C4-2B (cell line): ENCODE results near the gene FAP.

Experiments used
- H3K27ac ChIP-seq: fragments of 450-650 bp; 2 replicates; pipeline ENCODE4 v1.5.1; 2017
- ZFX ChIP-seq: fragments of 450-650 bp; IDR thresholded peaks from 2 replicates; pipeline ENCODE4 v1.6.1; 2017
- TF ChIP-seq, protein P1 (sequence below): fragments of 450-650 bp; conservative IDR thresholded peaks from 2 replicates; pipeline ENCODE4 v1.5.1; 2017; ENCODE audit warnings: mild to moderate bottlenecking

Gene FAP

DNA sequence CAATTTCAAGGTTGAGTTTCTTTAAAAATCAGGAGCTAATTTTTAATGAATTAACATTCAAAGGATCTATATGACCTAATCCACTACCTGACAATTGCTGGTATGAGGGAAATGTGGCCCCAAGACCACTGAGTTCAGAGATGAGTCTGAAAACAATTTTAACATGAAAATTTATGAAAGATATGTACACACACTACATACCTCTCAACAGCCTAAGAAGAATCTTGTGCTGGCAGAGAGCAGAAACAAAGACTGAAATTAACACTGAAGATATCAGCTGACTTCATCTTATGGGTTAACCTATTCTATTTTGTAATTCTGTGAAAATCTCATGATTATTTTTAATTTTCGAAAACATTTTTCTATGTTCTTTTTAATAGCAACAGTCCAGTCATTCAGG is 1.7 kb downstream of the FAP start:
- H3K27ac ChIP-seq = no peak overlapping the region
- TF ChIP-seq, protein P1, sequence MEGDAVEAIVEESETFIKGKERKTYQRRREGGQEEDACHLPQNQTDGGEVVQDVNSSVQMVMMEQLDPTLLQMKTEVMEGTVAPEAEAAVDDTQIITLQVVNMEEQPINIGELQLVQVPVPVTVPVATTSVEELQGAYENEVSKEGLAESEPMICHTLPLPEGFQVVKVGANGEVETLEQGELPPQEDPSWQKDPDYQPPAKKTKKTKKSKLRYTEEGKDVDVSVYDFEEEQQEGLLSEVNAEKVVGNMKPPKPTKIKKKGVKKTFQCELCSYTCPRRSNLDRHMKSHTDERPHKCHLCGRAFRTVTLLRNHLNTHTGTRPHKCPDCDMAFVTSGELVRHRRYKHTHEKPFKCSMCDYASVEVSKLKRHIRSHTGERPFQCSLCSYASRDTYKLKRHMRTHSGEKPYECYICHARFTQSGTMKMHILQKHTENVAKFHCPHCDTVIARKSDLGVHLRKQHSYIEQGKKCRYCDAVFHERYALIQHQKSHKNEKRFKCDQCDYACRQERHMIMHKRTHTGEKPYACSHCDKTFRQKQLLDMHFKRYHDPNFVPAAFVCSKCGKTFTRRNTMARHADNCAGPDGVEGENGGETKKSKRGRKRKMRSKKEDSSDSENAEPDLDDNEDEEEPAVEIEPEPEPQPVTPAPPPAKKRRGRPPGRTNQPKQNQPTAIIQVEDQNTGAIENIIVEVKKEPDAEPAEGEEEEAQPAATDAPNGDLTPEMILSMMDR = no peak
- TF ChIP-seq ZFX = no peak

- TF ChIP-seq, protein P1 = no peak
- no peak for TF ChIP-seq ZFX
- no peak overlapping the region for H3K27ac ChIP-seq
Measured at GRCh38 chr2:162234620-162235462, 8.4 kb downstream of the FAP start.

DNA sequence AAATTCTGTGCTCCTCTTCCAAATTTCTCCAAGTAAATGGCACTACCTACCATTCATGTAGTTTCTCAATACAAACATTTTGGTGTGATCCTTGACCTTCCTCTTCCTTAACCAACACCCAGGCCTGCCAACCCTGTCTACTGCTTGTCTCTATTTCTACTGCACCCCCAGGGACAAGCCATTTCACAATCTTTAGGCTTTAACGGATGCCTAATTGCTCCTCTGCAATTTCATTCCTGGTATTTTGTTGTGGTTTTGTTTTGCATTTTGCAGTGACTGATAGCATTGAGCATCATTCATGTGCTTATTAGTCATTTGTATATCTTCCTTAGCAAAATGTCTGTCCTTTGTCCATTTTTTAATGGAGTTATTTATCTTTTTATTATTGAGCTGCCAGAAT is 10.0 kb downstream of the FAP start:
- TF ChIP-seq ZFX = no peak
- TF ChIP-seq, protein P1 = no peak
- H3K27ac ChIP-seq = no peak overlapping the region

- TF ChIP-seq, protein P1 = no peak
- TF ChIP-seq ZFX = no peak
- no peak overlapping the region for H3K27ac ChIP-seq
Measured at GRCh38 chr2:162232671-162233070, 10.6 kb downstream of the FAP start.

- H3K27ac ChIP-seq = no peak overlapping the region
- TF ChIP-seq, protein P1 = no peak
- no peak for TF ChIP-seq ZFX
Measured at GRCh38 chr2:162232027-162232426, 11.2 kb downstream of the FAP start.

GRCh38 chr2:162230761-162231160 is 12.5 kb downstream of the FAP start:
- no peak for TF ChIP-seq ZFX
- TF ChIP-seq, protein P1 = no peak

GRCh38 chr2:162226836-162227235 is 16.4 kb downstream of the FAP start:
- H3K27ac ChIP-seq = no peak overlapping the region
- TF ChIP-seq, protein P1 = no peak
- no peak for TF ChIP-seq ZFX

More at GRCh38 chr2:162230761-162231160, 12.5 kb downstream of the FAP start:
- H3K27ac ChIP-seq = no peak overlapping the region
